ENCODE measurements around the gene SH3GL2. TPM values are rescaled to one million over a fixed set of nuclear protein-coding genes. Genes with fewer than 3 reads are reported as not detected.

SH3GL2 gene
- total and polyA plus RNA-seq, 10 donors: 0.02 TPM; not detected in 9

GRCh38 chr9:17723656-17724055, 144.8 kb downstream of the SH3GL2 start:
- no peaks in the 10 kb centered on the region for H3K27me3 ChIP-seq (replicated peaks in 1 of 7)
- no peaks in the 10 kb centered on the region for H3K4me1 ChIP-seq
- H3K9me3 ChIP-seq: peaks cover 0 to 48% (median 20%) of the 10 kb centered on the region in 8 donors
- WGBS, 5 donors: 65 to 75% (median 69%) methylated on average over 2 of the region's 2 CpGs
- H3K4me3 ChIP-seq: no peak overlapping the region
- intact Hi-C loops (cut with DNase I; ENCODE audit: low total_unique reads): no loop called here
- no peak for DNase-seq
- H3K27ac ChIP-seq: no peak overlapping the region
- TF ChIP-seq CTCF (IDR thresholded peaks at IDR 0.05 in 8 of 11, conservative IDR thresholded peaks at IDR 0.05 in 3 of 11) (no peak), POLR2AphosphoS5 (IDR thresholded peaks at IDR 0.05) (no peak), POLR2A (IDR thresholded peaks at IDR 0.05) (no peak)
- no peaks in the 10 kb centered on the region for H3K36me3 ChIP-seq

GRCh38 chr9:17725399-17726010, 146.6 kb downstream of the SH3GL2 start:
- whole genome bisulfite sequencing, 5 donors: 68 to 80% (median 77%) methylated on average over 3 to 4 of the region's 4 CpGs
- DNase-seq: no peak
- no peak overlapping the region for H3K27ac ChIP-seq
- no peaks in the 10 kb centered on the region for H3K27me3 ChIP-seq (replicated peaks in 1 of 7)
- peaks cover 0 to 65% (median 28%) of the 10 kb centered on the region in 8 donors for H3K9me3 ChIP-seq
- intact Hi-C loops (cut with DNase I; ENCODE audit: low total_unique reads): no loop called here
- H3K4me1 ChIP-seq: no peaks in the 10 kb centered on the region
- no peak overlapping the region for H3K4me3 ChIP-seq
- TF ChIP-seq POLR2A (IDR thresholded peaks at IDR 0.05) (no peak), CTCF (IDR thresholded peaks at IDR 0.05 in 8 of 11, conservative IDR thresholded peaks at IDR 0.05 in 3 of 11) (no peak), POLR2AphosphoS5 (IDR thresholded peaks at IDR 0.05) (no peak)
- no peaks in the 10 kb centered on the region for H3K36me3 ChIP-seq

GRCh38 chr9:17726298-17726697, 147.4 kb downstream of the SH3GL2 start:
- WGBS, 5 donors: 55 to 75% (median 56%) methylated on average over 5 of the region's 5 CpGs
- no peaks in the 10 kb centered on the region for H3K27me3 ChIP-seq (replicated peaks in 1 of 7)
- TF ChIP-seq CTCF (IDR thresholded peaks at IDR 0.05 in 8 of 11, conservative IDR thresholded peaks at IDR 0.05 in 3 of 11) (no peak), POLR2A (IDR thresholded peaks at IDR 0.05) (no peak), POLR2AphosphoS5 (IDR thresholded peaks at IDR 0.05) (no peak)
- DNase-seq: no peak
- H3K4me1 ChIP-seq: no peaks in the 10 kb centered on the region
- intact Hi-C loops (cut with DNase I; ENCODE audit: low total_unique reads): no loop called here
- peaks cover 0 to 70% (median 31%) of the 10 kb centered on the region in 8 donors for H3K9me3 ChIP-seq
- H3K36me3 ChIP-seq: no peaks in the 10 kb centered on the region
- no peak overlapping the region for H3K4me3 ChIP-seq
- H3K27ac ChIP-seq: no peak overlapping the region

GRCh38 chr9:17730899-17731298, 152.0 kb downstream of the SH3GL2 start:
- no peaks in the 10 kb centered on the region for H3K36me3 ChIP-seq
- intact Hi-C loops (cut with DNase I; ENCODE audit: low total_unique reads): no loop called here
- no peak overlapping the region for H3K27ac ChIP-seq
- no peaks in the 10 kb centered on the region for H3K27me3 ChIP-seq (replicated peaks in 1 of 7)
- no peaks in the 10 kb centered on the region for H3K4me1 ChIP-seq
- H3K9me3 ChIP-seq: peaks cover 0 to 52% (median 10%) of the 10 kb centered on the region in 8 donors
- WGBS, 5 donors: 74 to 81% (median 80%) methylated on average over 7 of the region's 7 CpGs
- no peak overlapping the region for H3K4me3 ChIP-seq
- DNase-seq: no peak
- TF ChIP-seq POLR2AphosphoS5 (IDR thresholded peaks at IDR 0.05) (no peak), POLR2A (IDR thresholded peaks at IDR 0.05) (no peak), CTCF (IDR thresholded peaks at IDR 0.05 in 8 of 11, conservative IDR thresholded peaks at IDR 0.05 in 3 of 11) (no peak)
